Measurements from ENCODE around the gene HELB.

HELB gene

GRCh38 chr12:66367015-66367667 lies 64.8 kb downstream of the HELB start:
- H3K9me3 ChIP-seq (ENCODE audit: insufficient read depth, low read depth, low read length), result no peaks in the 10 kb centered on the region
- H3K14ac ChIP-seq (ENCODE audit: low read length), result no peak overlapping the region
- H2BK120ac ChIP-seq (ENCODE audit: insufficient read depth, low read length, poor library complexity), result no peak overlapping the region
- H3K4me2 ChIP-seq (ENCODE audit: low read length), result no peak overlapping the region
- peaks cover 0 to 3% of the 10 kb centered on the region in 2 experiments for H3K36me3 ChIP-seq (ENCODE audit: control insufficient read depth in 1 of 2, insufficient read depth in 2 of 2, low read length in 2 of 2)
- H4K91ac ChIP-seq (ENCODE audit: low read depth, low read length), result no peak overlapping the region
- DNase-seq, result no peak
- H3K79me1 ChIP-seq (ENCODE audit: low read length), result no peaks in the 10 kb centered on the region
- H3K23ac ChIP-seq (ENCODE audit: low read length), result no peak overlapping the region
- no peak overlapping the region for H3K18ac ChIP-seq (ENCODE audit: low read length)
- no peak overlapping the region for H4K8ac ChIP-seq (ENCODE audit: low read depth, low read length)
- no peak overlapping the region for H2AFZ ChIP-seq (ENCODE audit: insufficient read depth, low read length, poor library complexity)
- no peak overlapping the region for H4K12ac ChIP-seq (ENCODE audit: low read depth, low read length)
- H2AK5ac ChIP-seq (ENCODE audit: low read length), result no peak overlapping the region
- H3K4me3 ChIP-seq (ENCODE audit: low read depth, low read length), result no peak overlapping the region
- H3K27ac ChIP-seq (ENCODE audit: low read depth, low read length), result no peak overlapping the region
- no peak overlapping the region for H3K4ac ChIP-seq (ENCODE audit: low read depth, low read length)
- no CpG with 5 or more reads among the region's 3 CpGs for WGBS (ENCODE audit: extremely low coverage, insufficient coverage, insufficient read length)
- no peaks in the 10 kb centered on the region for H3K27me3 ChIP-seq (ENCODE audit: insufficient read depth, low read length)
- no peak overlapping the region for H2BK5ac ChIP-seq (ENCODE audit: low read depth, low read length, poor library complexity)
- no peaks in the 10 kb centered on the region for H3K4me1 ChIP-seq (ENCODE audit: control insufficient read depth in 1 of 2, insufficient read depth in 2 of 2, low read length in 2 of 2)
- H3K79me2 ChIP-seq (ENCODE audit: control insufficient read depth, insufficient read depth, low read length, poor library complexity), result no peaks in the 10 kb centered on the region
- H3K9ac ChIP-seq (ENCODE audit: low read length), result no peak overlapping the region
- no peak overlapping the region for H2BK12ac ChIP-seq (ENCODE audit: low read length)

DNA sequence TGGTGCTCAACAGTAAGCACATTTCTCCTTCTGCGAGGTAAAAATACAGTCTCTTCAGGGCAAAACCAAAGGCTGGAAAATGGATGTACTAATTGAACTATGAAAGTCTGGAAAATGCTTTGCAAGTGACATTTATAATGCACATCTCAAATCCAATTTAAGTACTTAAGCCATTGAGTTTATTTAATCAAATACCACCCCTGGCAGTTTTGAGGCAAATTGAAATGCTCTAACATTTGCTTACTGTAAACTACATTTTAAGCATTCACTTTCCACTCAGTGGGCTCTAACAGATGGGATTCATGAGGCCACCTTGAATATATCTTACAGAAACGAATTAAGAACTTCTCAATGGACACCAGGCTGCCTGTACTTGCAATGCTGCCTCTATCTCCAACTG lies 69.7 kb downstream of the HELB start:
- H3K9me3 ChIP-seq (ENCODE audit: insufficient read depth, low read depth, low read length), result no peaks in the 10 kb centered on the region
- H2BK120ac ChIP-seq (ENCODE audit: insufficient read depth, low read length, poor library complexity), result no peak overlapping the region
- peaks cover 1 to 3% of the 10 kb centered on the region in 2 experiments for H3K36me3 ChIP-seq (ENCODE audit: control insufficient read depth in 1 of 2, insufficient read depth in 2 of 2, low read length in 2 of 2)
- H4K8ac ChIP-seq (ENCODE audit: low read depth, low read length), result no peak overlapping the region
- no peak overlapping the region for H3K9ac ChIP-seq (ENCODE audit: low read length)
- no peak overlapping the region for H4K12ac ChIP-seq (ENCODE audit: low read depth, low read length)
- no peak overlapping the region for H2BK5ac ChIP-seq (ENCODE audit: low read depth, low read length, poor library complexity)
- H3K79me2 ChIP-seq (ENCODE audit: control insufficient read depth, insufficient read depth, low read length, poor library complexity), result no peaks in the 10 kb centered on the region
- no peaks in the 10 kb centered on the region for H3K4me1 ChIP-seq (ENCODE audit: control insufficient read depth in 1 of 2, insufficient read depth in 2 of 2, low read length in 2 of 2)
- H3K4me2 ChIP-seq (ENCODE audit: low read length), result no peak overlapping the region
- H3K4ac ChIP-seq (ENCODE audit: low read depth, low read length), result no peak overlapping the region
- H4K91ac ChIP-seq (ENCODE audit: low read depth, low read length), result no peak overlapping the region
- no peaks in the 10 kb centered on the region for H3K27me3 ChIP-seq (ENCODE audit: insufficient read depth, low read length)
- DNase-seq, result no peak
- no peak overlapping the region for H2AK5ac ChIP-seq (ENCODE audit: low read length)
- no peak overlapping the region for H3K14ac ChIP-seq (ENCODE audit: low read length)
- H3K23ac ChIP-seq (ENCODE audit: low read length), result no peak overlapping the region
- H3K4me3 ChIP-seq (ENCODE audit: low read depth, low read length), result no peak overlapping the region
- H3K18ac ChIP-seq (ENCODE audit: low read length), result no peak overlapping the region
- H2BK12ac ChIP-seq (ENCODE audit: low read length), result no peak overlapping the region
- H3K27ac ChIP-seq (ENCODE audit: low read depth, low read length), result no peak overlapping the region
- no peak overlapping the region for H2AFZ ChIP-seq (ENCODE audit: insufficient read depth, low read length, poor library complexity)
- no CpG with 5 or more reads among the region's 2 CpGs for WGBS (ENCODE audit: extremely low coverage, insufficient coverage, insufficient read length)
- H3K79me1 ChIP-seq (ENCODE audit: low read length), result no peaks in the 10 kb centered on the region

DNA sequence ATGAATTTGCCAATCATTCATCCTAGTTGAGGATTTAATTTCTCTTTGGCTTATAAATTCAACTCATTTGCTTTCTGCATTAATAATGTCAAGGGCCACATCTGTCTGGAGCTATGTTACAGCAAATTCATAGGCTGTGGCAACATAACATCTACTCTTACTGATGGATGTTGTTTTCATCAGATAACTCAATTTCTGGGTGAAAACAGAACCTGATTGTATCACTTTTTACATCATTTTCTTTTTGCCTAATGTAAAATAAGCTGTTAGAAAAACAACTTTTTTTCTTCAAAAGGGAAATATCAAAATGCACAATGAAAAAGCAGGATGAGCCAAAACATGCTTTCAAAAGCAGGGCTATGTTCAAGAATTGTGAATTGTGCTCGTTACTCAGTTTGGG lies 73.3 kb downstream of the HELB start:
- Histone ChIP-seq H3K36me3 (ENCODE audit: control insufficient read depth in 1 of 2, insufficient read depth in 2 of 2, low read length in 2 of 2) (peaks cover 0 to 1% of the 10 kb centered on the region in 2 experiments), H3K4me2 (ENCODE audit: low read length) (no peak overlapping the region), H3K27me3 (ENCODE audit: insufficient read depth, low read length) (no peaks in the 10 kb centered on the region), H3K23ac (ENCODE audit: low read length) (no peak overlapping the region), H2BK12ac (ENCODE audit: low read length) (no peak overlapping the region), H4K12ac (ENCODE audit: low read depth, low read length) (no peak overlapping the region), H3K14ac (ENCODE audit: low read length) (no peak overlapping the region), H2BK120ac (ENCODE audit: insufficient read depth, low read length, poor library complexity) (no peak overlapping the region), H4K91ac (ENCODE audit: low read depth, low read length) (no peak overlapping the region), H3K79me1 (ENCODE audit: low read length) (no peaks in the 10 kb centered on the region), H3K79me2 (ENCODE audit: control insufficient read depth, insufficient read depth, low read length, poor library complexity) (peaks cover 1% of the 10 kb centered on the region), H3K18ac (ENCODE audit: low read length) (no peak overlapping the region), H4K8ac (ENCODE audit: low read depth, low read length) (no peak overlapping the region), H3K4me3 (ENCODE audit: low read depth, low read length) (no peak overlapping the region), H2AFZ (ENCODE audit: insufficient read depth, low read length, poor library complexity) (no peak overlapping the region), H3K9me3 (ENCODE audit: insufficient read depth, low read depth, low read length) (no peaks in the 10 kb centered on the region), H3K9ac (ENCODE audit: low read length) (no peak overlapping the region), H2BK5ac (ENCODE audit: low read depth, low read length, poor library complexity) (no peak overlapping the region), H3K4ac (ENCODE audit: low read depth, low read length) (no peak overlapping the region), H3K27ac (ENCODE audit: low read depth, low read length) (no peak overlapping the region), H2AK5ac (ENCODE audit: low read length) (no peak overlapping the region), H3K4me1 (ENCODE audit: control insufficient read depth in 1 of 2, insufficient read depth in 2 of 2, low read length in 2 of 2) (no peaks in the 10 kb centered on the region)
- no peak for DNase-seq
- no CpG with 5 or more reads among the region's 1 CpG for WGBS (ENCODE audit: extremely low coverage, insufficient coverage, insufficient read length)

- Histone ChIP-seq H3K18ac (ENCODE audit: low read length) (no peak overlapping the region), H3K27ac (ENCODE audit: low read depth, low read length) (no peak overlapping the region), H3K4me1 (ENCODE audit: control insufficient read depth in 1 of 2, insufficient read depth in 2 of 2, low read length in 2 of 2) (no peaks in the 10 kb centered on the region), H3K9ac (ENCODE audit: low read length) (no peak overlapping the region), H3K4me3 (ENCODE audit: low read depth, low read length) (no peak overlapping the region), H2AFZ (ENCODE audit: insufficient read depth, low read length, poor library complexity) (no peak overlapping the region), H3K79me2 (ENCODE audit: control insufficient read depth, insufficient read depth, low read length, poor library complexity) (peaks cover 1% of the 10 kb centered on the region), H3K14ac (ENCODE audit: low read length) (no peak overlapping the region), H3K79me1 (ENCODE audit: low read length) (no peaks in the 10 kb centered on the region), H4K91ac (ENCODE audit: low read depth, low read length) (no peak overlapping the region), H4K12ac (ENCODE audit: low read depth, low read length) (no peak overlapping the region), H3K23ac (ENCODE audit: low read length) (no peak overlapping the region), H2BK120ac (ENCODE audit: insufficient read depth, low read length, poor library complexity) (no peak overlapping the region), H3K9me3 (ENCODE audit: insufficient read depth, low read depth, low read length) (no peaks in the 10 kb centered on the region), H3K27me3 (ENCODE audit: insufficient read depth, low read length) (no peaks in the 10 kb centered on the region), H2BK12ac (ENCODE audit: low read length) (no peak overlapping the region), H4K8ac (ENCODE audit: low read depth, low read length) (no peak overlapping the region), H2AK5ac (ENCODE audit: low read length) (no peak overlapping the region), H3K4ac (ENCODE audit: low read depth, low read length) (no peak overlapping the region), H2BK5ac (ENCODE audit: low read depth, low read length, poor library complexity) (no peak overlapping the region), H3K36me3 (ENCODE audit: control insufficient read depth in 1 of 2, insufficient read depth in 2 of 2, low read length in 2 of 2) (no peaks in the 10 kb centered on the region), H3K4me2 (ENCODE audit: low read length) (no peak overlapping the region)
- DNase-seq, result no peak
- no CpG with 5 or more reads among the region's 6 CpGs for WGBS (ENCODE audit: extremely low coverage, insufficient coverage, insufficient read length)
These were observed 77.3 kb downstream of the HELB start for GRCh38 chr12:66379616-66380015.

Measured in trophoblast cell (in vitro differentiated cells and primary cell).